Measurements from ENCODE around the gene DDX1. TPM values are rescaled to one million over a fixed set of nuclear protein-coding genes. Genes with fewer than 3 reads are reported as not detected.

The DDX1 gene
- total RNA-seq, 4 donors from 2014 or later = 48.7 to 60.0 (median 55.1) TPM

DNA sequence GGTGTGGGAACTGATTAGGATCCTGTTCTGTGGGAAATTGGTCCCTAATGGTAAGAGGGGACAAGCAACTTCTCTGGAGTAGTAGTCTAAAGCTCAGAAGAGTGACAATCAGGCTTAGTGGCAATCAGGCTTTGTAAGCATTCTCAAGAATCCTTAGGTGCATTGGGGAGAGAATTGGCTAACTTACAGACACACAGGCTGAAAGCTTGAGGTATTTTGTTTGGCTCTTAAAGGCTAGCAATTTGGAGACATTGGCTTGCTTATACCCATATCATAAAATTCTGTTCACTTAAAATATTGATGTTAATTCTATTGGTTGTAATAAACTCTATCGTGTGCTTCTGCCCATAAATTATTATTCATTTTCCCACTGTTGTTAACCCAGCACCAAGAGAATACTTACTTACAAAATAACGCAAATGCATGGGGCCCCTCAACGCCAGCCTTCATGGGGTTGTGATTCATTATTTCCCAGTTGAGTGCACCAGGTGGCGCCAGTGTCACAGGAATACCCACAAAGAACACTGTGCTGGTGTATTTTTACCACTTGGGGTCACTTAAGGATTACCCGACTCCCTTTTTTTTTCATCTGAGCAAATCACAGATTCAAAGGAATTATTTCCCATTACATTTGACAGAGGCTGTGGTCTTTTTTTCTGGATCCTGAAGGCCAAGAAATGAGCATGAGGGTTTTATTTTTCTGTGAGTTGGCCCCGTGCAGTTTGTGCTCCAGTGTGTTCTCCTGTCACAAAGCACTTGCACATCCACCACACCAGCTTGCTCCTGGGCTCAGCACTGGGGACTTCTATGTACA is 45.5 kb downstream of the DDX1 start:
- peak; percentile 64 for DNase-seq (ENCODE audit: low spot score)
- ATAC-seq (ENCODE audit: low FRiP score) = peak; percentile 89
- TF ChIP-seq, protein P1, sequence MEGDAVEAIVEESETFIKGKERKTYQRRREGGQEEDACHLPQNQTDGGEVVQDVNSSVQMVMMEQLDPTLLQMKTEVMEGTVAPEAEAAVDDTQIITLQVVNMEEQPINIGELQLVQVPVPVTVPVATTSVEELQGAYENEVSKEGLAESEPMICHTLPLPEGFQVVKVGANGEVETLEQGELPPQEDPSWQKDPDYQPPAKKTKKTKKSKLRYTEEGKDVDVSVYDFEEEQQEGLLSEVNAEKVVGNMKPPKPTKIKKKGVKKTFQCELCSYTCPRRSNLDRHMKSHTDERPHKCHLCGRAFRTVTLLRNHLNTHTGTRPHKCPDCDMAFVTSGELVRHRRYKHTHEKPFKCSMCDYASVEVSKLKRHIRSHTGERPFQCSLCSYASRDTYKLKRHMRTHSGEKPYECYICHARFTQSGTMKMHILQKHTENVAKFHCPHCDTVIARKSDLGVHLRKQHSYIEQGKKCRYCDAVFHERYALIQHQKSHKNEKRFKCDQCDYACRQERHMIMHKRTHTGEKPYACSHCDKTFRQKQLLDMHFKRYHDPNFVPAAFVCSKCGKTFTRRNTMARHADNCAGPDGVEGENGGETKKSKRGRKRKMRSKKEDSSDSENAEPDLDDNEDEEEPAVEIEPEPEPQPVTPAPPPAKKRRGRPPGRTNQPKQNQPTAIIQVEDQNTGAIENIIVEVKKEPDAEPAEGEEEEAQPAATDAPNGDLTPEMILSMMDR (IDR thresholded peaks at IDR 0.05) = peak in 1 of 3 donors; percentile 70

DNA sequence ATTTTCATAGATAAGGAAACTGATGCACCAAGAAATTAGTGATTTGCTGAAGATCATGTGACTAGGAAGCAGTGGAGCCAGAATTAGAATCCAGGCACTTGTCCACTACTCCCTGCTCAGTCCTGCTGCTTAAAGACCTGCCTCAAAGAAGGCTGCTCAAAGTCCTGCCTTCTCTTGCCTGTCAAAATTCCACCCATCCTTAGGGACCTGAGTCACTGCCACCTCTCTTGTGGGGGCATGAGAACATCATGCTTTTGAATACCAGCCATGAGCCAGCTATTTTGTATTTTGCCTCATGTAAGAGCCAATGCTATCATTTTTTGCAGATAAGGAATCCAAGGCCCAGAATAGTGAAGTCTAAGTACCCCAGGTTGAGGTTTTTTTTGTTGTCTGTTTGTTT is 47.1 kb downstream of the DDX1 start:
- TF ChIP-seq, protein P1 (IDR thresholded peaks at IDR 0.05) = no peak
- DNase-seq (ENCODE audit: low spot score) = no peak
- no peak for ATAC-seq (ENCODE audit: low FRiP score)

DNA sequence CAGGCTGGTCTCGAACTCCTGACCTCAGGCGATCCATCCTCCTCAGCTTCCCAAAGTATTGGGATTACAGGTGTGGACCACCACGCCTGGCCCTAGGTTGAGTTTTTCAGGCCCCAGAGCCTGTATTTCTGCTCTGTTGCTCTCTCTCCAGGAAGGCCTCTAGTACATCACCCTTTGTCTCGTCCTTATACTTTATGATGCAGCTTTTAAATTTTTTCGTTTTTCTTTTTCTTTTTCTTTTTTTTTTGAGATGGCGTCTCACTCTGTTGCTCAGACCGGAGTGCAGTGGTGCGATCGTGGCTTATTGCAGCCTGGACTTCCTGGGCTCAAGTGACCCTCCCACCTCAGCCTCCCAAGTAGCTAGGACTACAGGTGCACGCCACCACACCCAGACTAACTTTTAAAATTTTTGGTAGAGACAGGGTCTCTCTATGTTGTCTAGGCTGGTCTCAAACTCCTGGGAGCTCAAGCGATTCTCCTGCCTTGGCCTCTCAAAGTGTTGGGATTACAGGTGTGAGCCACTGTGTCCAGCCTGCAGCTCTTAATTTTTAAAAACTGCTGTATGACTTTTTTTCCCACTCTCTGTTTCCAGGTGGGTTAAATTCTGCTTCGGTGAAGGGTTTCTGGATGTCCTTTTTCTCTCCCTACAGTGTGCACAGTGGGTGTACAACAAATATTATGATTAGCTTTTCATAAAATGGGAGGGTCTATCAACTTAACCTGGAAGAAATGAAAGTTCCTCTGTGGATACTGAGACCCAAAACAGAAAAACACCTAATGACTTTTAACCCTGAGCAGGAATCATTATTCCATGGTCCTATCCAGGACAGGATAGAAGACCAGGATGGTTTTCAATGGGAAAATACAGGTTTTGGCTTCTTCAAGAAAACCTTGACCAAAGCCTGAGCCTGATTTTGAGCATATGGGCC is 47.9 kb downstream of the DDX1 start:
- ATAC-seq (ENCODE audit: low FRiP score) (no peak), DNase-seq (ENCODE audit: low spot score) (no peak)
- TF ChIP-seq, protein P1 (IDR thresholded peaks at IDR 0.05) = no peak

DNA sequence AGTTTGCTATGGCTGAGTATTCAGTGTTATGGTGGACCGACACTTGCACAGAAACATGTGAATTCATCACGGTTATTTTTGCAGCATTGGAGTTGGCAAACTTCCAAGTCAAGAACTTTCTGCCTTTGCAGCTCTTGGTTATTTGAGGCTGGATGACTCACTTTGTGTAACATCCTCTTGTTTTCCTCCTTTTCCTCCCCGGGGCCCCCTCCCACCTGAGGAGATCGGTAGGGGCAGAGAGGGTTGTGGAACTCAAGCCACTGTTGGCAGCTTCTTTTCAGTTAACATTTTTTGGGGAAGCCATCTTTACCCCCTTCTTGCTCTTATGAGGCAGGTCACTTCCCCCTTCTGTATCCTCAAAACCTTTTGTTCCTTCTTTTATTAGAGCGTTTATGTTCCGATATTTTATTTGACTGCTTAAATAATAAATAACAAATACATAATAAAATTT is 48.6 kb downstream of the DDX1 start:
- TF ChIP-seq, protein P1 (IDR thresholded peaks at IDR 0.05) = no peak
- ATAC-seq (ENCODE audit: low FRiP score) (peak; percentile 25), DNase-seq (ENCODE audit: low spot score) (no peak)

DNA sequence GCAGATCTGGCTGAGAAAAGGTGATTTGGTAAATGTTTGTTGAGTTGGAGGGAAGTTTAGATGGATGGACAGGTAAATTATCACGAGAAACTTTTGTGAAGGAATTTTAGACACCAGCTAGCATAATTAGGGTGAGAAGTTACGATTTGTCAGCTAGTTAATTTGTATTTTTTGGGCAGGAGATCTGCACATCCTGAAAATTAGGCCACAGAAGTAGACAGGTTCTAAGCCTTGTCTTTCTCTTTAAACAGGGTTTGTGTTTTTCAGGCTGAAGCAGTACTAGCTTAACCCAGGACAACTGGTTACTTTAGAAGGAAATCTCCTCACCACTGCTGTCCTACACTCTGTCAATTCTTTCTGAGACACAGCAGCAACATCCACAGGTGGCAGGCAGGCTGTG is 49.1 kb downstream of the DDX1 start:
- TF ChIP-seq, protein P1 (IDR thresholded peaks at IDR 0.05) = no peak
- DNase-seq (ENCODE audit: low spot score) (no peak), ATAC-seq (ENCODE audit: low FRiP score) (no peak)

DNA sequence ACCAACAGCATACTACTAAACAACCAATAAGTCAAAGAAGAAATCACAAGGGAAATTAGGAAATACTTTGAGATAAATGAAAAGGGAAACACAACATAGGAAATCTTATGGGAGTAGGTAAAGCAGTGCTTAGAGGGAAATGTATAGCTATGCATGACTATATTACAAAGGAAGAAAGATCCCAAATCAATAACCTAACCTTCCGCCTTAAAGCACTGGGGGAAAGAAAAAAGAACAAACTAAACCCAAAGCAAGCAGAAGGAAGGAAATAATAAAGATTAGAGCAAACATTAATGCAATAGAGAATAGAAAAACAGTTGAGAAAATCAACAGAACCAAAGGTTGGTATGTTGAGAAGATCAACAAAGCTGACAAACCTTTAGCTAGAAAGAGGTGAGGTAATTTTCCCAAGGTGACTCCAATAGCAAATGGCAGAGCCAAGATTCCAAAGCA is 49.9 kb downstream of the DDX1 start:
- ATAC-seq (ENCODE audit: low FRiP score) = no peak
- TF ChIP-seq, protein P1 (IDR thresholded peaks at IDR 0.05) = no peak
- no peak for DNase-seq (ENCODE audit: low spot score)

All from omental fat pad (tissue), 4 donors.